ENCODE data around the gene KRT77. TPM values are rescaled to one million over a fixed set of nuclear protein-coding genes. Genes with fewer than 3 reads are reported as not detected.

Gene KRT77
- total RNA-seq, 1 donor from 2014 or later = not detected

DNA sequence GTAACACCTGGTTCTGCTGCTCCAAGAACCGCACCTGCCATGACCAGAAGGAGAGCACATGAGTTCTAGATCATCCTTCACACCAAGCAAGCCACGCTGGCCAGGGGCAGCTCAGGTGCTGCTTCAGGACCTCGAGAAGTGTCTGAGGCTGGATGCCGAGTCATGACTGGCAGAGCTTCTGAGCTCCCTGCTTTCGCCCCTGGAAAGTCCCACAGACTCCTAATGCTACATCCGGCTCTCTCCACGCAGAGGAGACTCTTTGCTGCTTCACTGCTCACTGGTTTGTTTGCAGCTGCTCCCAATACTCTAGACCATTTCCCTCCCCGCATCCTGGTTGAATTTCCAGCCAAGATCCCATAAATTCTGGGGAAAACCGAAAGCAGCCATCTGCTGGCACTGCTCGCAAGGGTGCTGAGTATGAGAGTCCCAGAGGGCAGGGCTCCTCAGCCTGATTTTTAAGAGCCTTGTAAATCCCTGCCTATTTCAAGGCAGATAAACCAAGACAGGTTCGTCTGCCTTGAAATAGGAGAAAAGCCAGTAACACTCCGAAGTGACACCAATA, 52.7 kb downstream of the KRT77 start:
- H3K9me3 ChIP-seq = no peaks in the 10 kb centered on the region
- no peaks in the 10 kb centered on the region for H3K36me3 ChIP-seq
- H3K27ac ChIP-seq = no peak overlapping the region
- no peak for ATAC-seq
- intact Hi-C loops (cut with DNase I) = no loop called here
- peaks cover 6% of the 10 kb centered on the region for H3K27me3 ChIP-seq
- DNase-seq = no peak
- H3K4me3 ChIP-seq = no peak overlapping the region
- no peaks in the 10 kb centered on the region for H3K4me1 ChIP-seq
- TF ChIP-seq, protein P1, sequence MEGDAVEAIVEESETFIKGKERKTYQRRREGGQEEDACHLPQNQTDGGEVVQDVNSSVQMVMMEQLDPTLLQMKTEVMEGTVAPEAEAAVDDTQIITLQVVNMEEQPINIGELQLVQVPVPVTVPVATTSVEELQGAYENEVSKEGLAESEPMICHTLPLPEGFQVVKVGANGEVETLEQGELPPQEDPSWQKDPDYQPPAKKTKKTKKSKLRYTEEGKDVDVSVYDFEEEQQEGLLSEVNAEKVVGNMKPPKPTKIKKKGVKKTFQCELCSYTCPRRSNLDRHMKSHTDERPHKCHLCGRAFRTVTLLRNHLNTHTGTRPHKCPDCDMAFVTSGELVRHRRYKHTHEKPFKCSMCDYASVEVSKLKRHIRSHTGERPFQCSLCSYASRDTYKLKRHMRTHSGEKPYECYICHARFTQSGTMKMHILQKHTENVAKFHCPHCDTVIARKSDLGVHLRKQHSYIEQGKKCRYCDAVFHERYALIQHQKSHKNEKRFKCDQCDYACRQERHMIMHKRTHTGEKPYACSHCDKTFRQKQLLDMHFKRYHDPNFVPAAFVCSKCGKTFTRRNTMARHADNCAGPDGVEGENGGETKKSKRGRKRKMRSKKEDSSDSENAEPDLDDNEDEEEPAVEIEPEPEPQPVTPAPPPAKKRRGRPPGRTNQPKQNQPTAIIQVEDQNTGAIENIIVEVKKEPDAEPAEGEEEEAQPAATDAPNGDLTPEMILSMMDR (IDR thresholded peaks at IDR 0.05) = no peak

DNA sequence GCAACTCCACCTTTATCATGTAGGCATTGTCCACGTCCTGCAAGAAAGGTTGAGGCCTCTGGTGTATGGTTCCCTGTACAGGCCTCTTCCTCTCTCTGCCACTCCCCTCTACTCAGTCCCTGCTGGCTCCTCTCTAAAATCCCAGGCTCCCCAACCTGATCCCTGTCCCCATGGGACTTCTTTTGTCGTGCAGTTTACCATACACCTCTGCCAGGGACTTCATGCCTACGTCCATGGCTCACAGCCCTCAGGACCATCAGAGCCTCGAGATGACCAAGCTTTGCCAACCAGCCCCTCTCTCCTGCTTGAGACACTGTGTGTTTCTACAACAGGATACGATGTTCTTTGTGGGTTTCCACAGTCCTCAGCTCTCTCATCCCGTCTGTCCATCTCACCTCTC, 54.3 kb downstream of the KRT77 start:
- peaks cover 6% of the 10 kb centered on the region for H3K27me3 ChIP-seq
- H3K4me3 ChIP-seq = no peak overlapping the region
- TF ChIP-seq, protein P1 (IDR thresholded peaks at IDR 0.05) = no peak
- no peak overlapping the region for H3K27ac ChIP-seq
- no peaks in the 10 kb centered on the region for H3K9me3 ChIP-seq
- ATAC-seq (no peak), DNase-seq (no peak)
- intact Hi-C loops (cut with DNase I) = no loop called here
- no peaks in the 10 kb centered on the region for H3K4me1 ChIP-seq
- no peaks in the 10 kb centered on the region for H3K36me3 ChIP-seq

DNA sequence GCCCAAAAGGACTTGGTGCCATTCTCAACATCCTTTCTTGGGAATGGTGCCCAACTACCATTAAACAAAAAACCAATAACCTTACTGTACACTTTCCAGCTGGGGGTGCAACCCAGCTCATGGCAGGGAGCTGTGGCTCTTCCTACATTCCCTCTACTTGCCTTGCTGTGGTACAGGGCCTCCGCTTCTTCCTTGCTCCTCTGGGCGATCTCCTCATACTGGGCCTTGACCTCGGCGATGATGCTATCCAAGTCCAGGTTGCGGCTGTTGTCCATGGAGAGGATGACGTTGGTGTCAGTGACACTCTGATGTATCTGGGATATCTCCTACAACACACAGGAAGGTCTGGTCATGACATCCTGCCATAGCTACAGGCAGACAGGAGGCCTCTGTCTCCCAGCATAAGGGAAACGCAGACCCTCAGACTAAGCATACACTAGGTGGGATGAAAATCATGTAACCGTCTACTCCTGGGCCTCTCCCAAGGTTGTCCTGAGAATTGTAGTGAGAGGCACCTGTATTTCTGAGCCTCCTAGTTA, 55.2 kb downstream of the KRT77 start:
- no peaks in the 10 kb centered on the region for H3K36me3 ChIP-seq
- ATAC-seq (no peak), DNase-seq (no peak)
- H3K27ac ChIP-seq = no peak overlapping the region
- intact Hi-C loops (cut with DNase I) = no loop called here
- H3K4me1 ChIP-seq = no peaks in the 10 kb centered on the region
- no peak overlapping the region for H3K4me3 ChIP-seq
- no peaks in the 10 kb centered on the region for H3K9me3 ChIP-seq
- no peaks in the 10 kb centered on the region for H3K27me3 ChIP-seq
- TF ChIP-seq, protein P1 (IDR thresholded peaks at IDR 0.05) = no peak

DNA sequence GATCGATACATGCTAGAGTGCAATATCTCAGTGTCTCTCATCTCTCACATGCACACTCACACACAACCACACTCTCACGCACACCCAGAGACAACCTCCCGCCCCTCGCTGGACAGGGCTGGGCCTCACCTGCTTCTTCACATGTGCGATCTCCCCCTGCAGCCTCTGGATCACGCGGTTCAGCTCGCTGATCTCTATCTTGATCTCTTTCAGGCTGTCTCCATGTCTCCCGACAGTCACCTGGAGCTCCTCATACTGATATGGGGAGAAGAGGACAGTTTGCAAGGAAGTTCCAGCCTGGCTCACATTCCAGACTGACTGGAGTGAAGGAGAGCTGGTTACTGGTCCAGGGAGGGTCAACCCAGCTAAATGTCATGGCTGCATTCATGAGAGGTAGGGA, 55.7 kb downstream of the KRT77 start:
- no peak overlapping the region for H3K27ac ChIP-seq
- DNase-seq = no peak

DNA sequence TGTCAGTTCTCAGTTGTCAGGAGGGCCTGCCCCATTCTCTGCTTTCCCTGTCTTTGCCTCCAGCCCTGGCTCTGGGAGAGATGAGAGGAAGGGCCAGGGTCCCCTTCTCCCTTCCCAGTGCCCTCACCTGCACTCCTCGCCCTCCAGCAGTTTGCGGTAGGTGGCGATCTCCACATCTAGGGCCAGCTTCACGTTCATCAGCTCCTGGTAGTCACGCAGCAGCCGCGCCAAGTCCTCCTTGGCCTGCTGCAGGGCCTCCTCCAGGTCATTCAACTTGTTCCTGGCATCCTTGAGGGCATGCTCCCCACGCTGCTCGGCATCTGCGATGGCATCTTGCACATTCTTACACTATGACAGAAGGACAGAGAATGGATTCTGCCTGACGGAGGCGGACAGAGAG, 56.7 kb downstream of the KRT77 start:
- Histone ChIP-seq H3K36me3 (no peaks in the 10 kb centered on the region), H3K27me3 (no peaks in the 10 kb centered on the region), H3K4me1 (no peaks in the 10 kb centered on the region), H3K4me3 (no peak overlapping the region), H3K9me3 (no peaks in the 10 kb centered on the region), H3K27ac (no peak overlapping the region)
- intact Hi-C loops (cut with DNase I) = no loop called here
- DNase-seq (no peak), ATAC-seq (no peak)
- TF ChIP-seq, protein P1 (IDR thresholded peaks at IDR 0.05) = no peak

More for the DNA sequence above, 55.7 kb downstream of the KRT77 start:
- Histone ChIP-seq H3K36me3 (no peaks in the 10 kb centered on the region), H3K27me3 (no peaks in the 10 kb centered on the region), H3K9me3 (no peaks in the 10 kb centered on the region), H3K4me3 (no peak overlapping the region), H3K4me1 (no peaks in the 10 kb centered on the region)
- intact Hi-C loops (cut with DNase I) = no loop called here
- TF ChIP-seq, protein P1 (IDR thresholded peaks at IDR 0.05) = no peak
- no peak for ATAC-seq

DNA sequence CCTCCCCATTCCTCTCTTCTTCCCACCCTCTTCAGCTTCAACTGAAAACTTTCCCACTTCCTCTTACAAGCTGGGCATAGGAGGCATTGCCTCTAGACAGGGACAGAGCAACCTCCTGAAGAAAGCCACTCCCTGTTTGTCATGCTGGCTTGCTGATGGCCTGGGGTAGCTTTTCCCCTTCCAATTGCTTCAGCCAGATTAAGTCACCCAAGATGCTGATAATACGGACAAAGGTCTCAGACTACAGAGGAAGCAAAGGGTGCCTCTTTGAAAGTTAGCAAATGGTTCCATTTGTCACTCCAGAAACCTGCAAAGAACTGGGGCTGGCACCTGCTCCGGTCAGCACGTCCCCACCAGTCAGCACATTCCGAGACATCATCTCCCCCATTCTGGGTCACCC, 57.3 kb downstream of the KRT77 start:
- ATAC-seq (peak; percentile 55), DNase-seq (no peak)
- intact Hi-C loops (cut with DNase I) = no loop called here
- Histone ChIP-seq H3K27me3 (no peaks in the 10 kb centered on the region), H3K27ac (no peak overlapping the region), H3K36me3 (no peaks in the 10 kb centered on the region), H3K4me3 (no peak overlapping the region), H3K4me1 (no peaks in the 10 kb centered on the region), H3K9me3 (no peaks in the 10 kb centered on the region)
- TF ChIP-seq, protein P1 (IDR thresholded peaks at IDR 0.05) = no peak
